Measurements from ENCODE around the gene SZT2.
"Not testable (repeated sequence)": the region's sequence is repeated elsewhere in the genome, so short reads cannot be mapped to it uniquely, and the experiment has no call there.

Gene SZT2

DNA sequence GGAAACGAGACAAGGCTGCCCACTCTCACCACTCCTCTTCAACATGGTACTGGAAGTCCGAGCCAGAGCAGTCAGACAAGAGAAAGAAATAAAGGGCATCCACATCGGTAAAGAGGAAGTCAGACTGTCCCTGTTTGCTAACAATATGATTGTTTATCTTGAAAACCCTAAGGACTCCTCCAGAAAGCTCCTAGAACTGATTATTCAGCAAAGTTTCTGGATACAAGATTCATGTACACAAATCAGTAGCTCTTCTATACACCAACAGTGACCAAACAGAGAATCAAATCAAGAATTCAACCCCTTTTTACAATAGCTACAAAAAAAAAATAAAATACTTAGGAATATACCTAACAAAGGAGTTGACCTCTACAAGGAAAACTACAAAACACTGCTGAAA is 68.7 kb downstream of the SZT2 start:
- DNase-seq, result not testable (repeated sequence)

DNA sequence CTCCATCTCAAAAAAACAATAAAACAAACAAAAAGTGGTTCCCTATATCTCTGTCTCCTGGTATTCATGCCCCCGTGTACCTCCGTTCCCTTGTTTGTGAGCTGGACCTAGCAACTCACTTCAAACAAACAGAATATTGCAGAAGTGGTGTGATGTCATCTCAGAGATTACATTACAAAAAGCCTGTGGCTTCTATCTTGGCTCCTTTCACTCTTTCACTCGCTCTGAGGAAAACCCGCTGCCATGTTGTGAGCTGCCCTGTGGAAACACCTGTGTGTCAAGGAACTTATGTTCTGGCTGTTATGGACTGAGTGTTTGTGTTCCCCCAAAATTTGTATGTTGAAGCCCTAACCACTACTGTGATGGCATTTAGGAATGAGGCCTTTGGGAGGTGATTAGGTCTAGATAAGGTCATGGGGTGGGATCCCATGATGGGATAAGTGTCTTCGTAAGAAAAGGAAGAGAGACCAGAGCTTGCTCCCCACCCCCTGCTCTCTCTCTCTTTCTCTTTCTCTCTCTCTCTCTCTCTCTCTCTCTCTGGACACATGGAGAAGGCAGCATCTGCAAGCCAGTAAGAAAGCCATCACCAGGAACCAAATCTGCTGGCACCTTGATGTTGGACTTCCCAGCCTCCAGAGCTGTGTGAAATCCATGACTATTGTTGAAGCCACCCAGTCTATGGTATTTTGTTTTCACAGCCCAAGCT is 71.4 kb downstream of the SZT2 start:
- peak; percentile 50 to 77 (median 68) for DNase-seq

DNA sequence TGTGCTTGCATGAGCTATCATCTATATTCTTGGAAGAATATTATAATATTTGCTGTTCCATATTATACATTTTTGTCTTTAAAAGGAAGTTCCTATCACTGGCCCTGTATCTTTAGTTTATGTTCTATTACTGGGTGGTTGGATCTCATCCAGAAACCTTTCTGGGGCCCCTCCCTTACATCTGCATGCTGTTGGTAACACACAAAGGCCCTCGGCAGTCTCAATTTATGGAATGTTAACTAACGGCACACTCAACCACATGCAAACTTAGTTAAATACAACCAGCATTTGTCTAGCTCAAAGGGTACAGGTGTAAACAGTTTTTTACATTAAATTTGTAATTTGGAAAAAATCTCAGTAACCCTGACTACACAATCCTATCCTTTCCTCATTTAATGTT is 73.8 kb downstream of the SZT2 start:
- no peak for DNase-seq

DNA sequence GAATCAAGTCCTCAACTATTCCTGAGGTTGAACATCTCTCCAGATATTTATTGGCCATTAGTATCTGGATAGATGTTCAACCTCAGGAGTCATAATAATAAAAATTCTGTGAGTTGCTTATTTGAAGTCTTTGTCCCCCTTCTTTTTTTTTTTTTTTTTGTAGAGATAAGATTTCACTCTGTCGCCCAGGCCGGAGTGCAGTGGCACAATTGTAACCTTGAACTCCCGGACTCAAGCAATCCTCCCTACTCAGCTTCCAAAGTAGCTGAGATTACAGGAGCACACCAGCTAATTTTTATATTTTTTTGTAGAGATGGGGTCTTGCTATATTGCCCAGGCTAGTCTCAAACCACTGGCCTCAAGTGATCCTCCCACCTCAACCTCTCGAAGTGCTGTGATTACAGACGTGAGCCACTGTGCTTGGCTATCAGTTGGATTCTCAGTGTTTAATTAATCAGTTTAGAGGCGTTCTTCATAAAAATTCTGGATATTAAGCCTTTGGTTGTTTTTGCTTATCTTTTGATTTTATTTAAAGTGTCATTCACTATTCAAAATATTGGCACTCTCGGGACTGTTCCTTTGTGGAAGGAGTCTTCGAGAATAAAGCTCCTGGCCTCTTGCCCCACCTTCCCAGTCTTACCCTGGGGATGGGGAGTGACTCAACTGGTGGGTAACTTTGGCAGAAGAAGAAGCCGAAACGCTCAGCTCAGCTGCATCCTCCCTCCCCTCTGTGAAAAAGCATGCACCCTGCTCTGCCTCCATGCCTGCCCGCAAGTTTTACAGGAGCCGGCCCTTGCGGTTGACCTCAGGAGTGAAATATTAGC is 75.2 kb downstream of the SZT2 start:
- DNase-seq, result no peak

DNA sequence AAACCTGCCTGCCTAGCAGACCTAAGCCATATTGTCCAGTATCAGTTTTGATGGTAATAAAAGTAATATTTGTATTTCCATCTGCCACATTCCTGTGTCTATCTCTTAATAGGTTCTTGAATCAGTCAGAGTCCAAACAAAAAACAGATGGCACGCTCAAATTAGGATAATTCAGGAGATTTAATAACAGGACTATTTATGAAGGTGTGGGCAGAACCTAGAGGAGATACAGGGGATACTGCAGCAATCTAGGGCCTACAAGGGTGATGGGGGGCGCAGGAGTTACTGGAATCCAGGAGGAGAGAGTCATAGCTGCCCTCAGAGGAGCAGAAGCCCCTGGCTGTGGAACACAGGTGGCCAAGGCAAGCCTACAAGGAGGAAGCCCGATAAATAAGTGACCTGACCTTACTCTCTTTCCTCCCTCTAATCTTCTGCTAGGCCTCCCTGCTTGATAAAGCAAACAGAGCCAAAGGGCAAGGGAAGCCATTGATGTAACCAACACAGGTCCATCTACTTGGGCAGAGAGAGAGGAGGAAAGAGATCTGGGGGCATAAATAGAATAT is 75.9 kb downstream of the SZT2 start:
- no peak for DNase-seq

DNA sequence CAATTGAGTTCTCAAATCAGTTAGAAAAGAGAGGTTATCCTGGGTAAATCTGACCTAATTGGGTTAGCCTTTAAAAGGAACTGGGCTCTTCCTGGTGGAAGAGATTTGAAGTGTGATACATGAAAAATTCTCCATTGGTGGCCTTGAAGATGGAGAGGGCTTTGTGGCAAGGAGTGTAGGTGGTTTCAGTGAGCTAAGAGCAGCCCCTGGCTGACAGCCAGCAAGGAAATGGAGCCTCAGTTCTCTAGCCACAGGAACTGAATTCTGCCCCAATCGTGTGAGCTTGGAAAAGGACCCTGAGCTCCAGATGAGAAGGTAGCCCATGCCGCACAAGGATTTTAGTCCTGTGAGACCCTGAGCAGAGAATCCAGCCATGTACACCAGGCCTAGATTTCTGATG is 76.7 kb downstream of the SZT2 start:
- DNase-seq, result peak; percentile 21 to 68 (median 54)

DNA sequence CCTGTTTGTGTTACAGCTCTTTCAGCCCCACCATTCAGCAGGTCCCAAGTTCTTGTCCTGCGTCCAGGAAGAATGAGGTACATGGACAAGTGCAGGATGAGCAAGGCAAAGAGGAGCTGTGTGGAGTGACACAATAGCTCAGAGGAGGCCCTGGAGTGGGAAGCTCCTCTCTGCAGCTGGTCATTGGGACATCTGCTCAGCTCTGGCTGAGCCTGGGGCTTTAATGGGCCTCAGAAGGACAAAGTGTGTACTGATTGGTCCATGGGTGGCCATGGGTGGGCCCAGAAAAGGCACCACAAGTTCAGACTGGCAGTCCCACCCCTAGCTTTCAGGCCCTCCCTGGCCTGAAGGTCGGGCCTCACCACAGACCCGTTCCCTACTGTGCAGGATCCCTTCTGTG is 78.7 kb downstream of the SZT2 start:
- peak in 1 of 4 experiments; percentile 28 for DNase-seq

DNA sequence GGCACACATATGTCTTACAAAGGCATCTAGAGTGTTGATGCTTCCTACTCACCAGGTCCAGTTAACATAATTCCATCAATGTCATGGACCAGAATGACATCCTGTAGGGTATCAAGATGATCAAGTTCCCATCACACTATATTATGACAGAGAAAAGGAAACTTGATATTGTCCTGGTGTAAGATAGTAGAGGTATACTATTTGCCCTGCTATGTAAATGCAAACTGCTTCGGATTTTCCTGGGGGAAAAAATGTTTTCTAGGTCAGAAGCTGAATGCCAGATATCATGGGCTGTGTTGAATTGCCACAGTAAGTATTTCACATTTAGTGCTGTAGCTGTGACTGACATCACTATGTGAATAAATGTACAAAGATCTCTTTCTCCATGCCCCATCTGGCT is 80.2 kb downstream of the SZT2 start:
- no peak for DNase-seq

DNA sequence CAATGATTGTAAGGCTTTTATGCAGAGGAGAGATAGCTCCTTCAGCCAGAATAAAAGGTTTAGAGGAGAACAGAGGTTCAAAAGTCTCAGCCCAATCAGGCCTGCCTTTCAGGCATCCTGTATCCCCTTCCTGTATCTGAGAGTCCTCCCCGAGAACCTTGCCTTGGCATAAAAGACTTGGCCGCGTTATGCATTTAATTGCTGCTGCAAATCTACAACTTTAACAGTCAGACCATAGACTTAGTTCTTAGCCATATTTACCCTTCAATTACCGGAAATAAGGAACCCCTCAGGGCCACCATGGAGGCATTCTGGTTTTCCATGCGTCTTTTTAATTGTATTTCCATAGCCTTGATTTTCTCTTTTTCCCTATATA is 82.4 kb downstream of the SZT2 start:
- no peak for DNase-seq

DNA sequence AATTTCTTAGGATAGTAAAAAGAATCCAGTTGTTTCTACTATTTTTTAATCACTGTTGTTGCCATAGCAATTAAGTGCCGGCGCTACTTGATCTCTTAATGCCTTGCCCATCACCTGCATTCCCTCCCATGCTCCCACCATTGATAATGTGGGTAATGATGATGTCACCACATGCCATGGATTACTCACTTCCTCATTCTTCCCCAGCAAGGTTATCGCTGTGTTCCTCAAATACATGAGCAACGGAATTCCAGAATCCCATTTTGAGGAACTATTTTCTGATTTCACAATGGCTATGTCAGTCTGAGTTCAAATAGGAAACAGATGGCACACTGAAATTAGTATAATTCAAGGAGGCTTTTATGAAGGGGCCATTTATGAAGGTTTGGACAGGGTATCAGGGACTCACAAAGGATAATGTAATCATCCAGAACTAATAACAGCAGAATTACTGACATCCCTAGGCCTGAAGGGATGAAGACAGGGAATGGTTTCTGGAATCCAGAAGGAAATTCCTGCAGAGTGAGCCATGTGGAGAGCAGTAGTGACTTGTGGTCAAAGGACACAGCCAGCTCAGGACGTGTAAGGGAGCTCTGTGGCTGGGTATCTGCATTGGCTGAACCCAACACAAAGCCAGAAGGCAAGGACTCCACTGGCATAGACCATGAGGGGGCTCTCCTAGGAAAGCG is 82.9 kb downstream of the SZT2 start:
- peak in 3 of 4 experiments; percentile 32 to 43 (median 37) for DNase-seq

DNA sequence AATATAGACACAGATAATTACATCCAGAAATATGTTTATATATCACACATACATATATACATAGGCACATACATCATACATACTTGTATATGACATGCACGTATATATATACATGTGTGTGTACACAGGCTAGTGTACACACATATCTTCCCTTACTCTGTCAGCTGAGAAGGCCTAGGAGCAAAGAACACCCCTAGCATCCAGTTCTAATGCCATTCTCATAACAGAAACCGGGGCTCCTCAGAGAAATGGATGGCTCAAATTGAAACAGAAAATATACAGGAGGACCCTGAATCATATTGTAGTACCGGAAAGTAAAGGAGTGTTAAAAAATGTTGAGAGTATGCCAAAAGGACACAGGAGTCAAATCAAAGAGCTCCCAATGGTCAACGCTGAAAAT is 83.8 kb downstream of the SZT2 start:
- no peak for DNase-seq

DNA sequence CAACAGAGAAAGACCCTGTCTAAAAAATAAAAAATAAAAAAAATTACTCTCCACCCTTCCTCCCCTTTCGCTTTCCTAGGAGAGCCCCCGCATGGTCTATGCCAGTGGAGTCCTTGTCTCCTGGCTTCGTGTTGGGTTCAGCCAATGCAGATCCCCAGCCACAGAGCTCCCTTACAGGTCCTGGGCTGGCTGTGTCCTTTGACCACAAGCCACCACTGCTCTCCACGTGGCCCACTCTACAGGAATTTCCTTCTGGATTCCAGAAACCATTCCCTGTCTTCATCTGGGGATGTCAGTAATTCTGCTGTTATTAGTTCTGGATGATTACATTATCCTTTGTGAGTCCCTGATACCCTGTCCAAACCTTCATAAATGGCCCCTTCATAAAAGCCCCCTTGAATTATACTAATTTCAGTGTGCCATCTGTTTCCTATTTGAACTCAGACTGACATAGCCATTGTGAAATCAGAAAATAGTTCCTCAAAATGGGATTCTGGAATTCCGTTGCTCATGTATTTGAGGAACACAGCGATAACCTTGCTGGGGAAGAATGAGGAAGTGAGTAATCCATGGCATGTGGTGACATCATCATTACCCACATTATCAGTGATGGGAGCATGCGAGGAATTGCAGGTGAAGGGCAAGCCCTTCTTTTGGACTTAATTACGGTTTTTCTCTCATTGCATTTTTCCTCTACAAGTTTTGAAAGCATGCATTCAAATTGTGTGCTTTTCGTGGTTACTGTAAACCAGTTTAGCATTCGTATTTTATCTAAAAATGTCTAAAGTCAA is 86.1 kb downstream of the SZT2 start:
- peak in 3 of 4 experiments; percentile 24 to 48 (median 44) for DNase-seq

DNA sequence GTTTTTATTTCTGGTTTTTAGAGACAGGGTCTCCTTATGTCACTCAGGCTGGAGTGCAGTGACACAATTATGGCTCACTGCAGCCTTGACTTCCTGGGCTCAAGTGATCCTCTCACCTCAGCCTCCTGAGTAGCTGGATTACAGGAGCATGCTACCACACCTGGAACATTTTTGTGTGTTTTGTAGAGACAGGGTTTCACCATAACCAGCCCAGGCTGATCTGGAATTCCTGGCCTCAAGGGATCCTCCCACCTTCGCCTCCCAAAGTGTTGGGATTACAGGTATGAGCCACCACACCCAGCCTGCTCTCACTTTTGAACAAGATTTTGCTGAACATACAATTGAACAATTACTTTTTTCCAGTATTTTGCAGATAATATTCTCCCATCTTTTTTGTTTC is 88.0 kb downstream of the SZT2 start:
- DNase-seq, result no peak

DNA sequence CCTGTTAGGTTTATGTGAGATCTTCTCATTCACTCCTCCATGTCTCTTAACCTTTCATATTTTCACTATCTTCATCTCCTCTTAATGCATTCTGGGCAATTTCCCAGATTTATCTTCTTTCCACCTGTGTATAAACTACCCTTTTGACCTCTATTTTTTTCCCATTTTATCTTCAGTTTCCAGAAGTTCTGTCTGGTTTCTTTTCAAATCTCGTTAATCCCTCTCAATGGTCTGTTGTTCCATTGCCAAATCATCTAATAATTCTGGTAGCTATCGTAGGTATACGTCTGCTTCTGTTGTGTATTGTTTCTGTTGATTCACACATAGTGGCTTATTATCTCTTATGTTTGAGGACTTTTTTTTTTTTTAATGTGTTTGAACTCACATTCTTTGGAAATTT is 89.7 kb downstream of the SZT2 start:
- DNase-seq, result no peak

DNA sequence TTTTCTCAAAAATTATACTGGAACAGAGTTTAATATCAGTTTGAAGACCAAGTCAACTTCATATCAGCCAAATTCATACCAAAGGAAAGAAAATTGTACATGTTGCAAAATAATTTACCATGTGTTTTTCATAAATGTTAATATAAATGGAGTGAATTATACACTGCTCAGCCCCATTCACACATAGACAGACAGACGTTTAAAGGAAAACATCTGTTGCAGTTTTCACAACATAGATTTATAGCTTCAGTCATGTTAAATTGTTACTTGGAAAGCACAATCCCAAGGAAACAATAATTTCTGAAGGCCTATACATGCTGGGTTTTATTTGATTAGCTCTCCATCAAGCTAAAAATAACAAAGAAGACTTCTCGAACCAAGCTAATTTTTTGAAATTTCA is 91.8 kb downstream of the SZT2 start:
- no peak for DNase-seq

DNA sequence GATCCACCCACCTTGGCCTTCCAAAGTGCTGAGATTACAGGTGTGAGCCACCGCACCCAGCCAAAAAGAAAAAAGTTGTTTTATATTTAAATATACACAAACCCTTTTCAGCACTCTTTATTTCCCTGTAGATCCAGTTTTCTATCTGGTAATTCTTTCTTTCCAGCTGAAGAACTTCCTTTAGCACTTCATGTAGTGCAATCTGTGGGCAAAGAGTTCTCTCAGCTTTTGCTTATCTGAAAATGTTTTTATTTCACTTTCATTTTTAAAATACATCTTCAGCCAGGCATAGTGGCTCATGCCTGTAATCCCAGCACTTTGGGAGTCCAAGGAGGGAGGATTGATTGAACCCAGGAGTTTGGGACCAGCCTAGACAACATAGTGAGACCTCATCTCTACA is 92.5 kb downstream of the SZT2 start:
- no peak for DNase-seq

DNA sequence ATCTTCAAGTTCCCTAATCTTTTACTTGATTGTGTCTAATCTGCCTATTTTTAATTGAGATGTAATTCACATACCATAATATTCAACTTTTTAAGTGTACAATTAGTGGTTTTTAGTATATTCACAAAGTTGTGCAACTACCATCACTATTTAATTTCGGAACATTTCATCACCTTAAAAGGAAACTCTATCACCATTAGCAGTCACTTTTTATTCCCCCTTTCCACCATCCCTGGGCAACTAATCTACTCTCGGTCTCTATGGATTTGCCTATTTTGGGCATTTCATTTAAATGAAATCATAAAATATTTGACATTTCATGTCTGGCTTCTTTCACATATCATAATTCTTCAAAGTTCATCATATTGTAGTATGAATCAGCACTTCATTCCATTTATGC is 94.7 kb downstream of the SZT2 start:
- no peak for DNase-seq

DNA sequence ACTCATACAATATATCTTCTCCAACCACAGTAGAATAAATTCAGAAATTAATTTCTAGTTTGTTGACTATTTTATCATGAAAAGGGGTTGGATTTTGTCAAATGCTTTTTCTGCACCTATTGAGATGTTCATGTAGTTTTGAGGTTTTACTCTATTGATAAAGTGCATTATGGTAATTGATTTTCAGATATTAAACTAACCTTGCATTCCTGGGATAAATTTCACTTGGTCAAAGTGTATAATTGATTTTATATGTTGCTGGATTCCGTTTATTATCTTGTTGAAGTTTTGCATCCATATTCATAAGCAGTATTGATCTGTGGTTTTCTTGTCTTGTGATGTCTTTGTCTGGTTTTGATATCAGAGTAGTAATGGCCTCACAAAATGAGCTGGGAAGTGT is 98.5 kb downstream of the SZT2 start:
- no peak for DNase-seq

DNA sequence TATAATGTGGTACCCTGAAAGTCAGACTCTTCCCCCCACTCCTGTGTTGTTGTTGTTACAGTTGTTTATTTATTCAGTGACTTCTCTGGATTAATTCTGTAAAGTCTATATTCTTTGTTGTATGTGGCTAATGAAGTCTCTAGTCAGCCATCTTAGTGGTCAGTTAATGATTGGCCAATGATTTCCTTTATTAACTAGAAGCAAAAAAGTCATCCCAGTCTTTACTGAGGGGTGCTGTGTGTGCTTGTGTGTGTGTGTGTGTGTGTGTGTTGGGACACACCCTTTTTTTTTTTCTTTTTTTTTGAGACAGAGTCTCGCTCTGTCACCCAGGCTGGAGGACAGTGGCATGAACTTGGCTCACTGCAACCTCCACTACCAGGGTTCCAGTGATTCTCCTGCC is 101.4 kb downstream of the SZT2 start:
- no peak for DNase-seq

DNA sequence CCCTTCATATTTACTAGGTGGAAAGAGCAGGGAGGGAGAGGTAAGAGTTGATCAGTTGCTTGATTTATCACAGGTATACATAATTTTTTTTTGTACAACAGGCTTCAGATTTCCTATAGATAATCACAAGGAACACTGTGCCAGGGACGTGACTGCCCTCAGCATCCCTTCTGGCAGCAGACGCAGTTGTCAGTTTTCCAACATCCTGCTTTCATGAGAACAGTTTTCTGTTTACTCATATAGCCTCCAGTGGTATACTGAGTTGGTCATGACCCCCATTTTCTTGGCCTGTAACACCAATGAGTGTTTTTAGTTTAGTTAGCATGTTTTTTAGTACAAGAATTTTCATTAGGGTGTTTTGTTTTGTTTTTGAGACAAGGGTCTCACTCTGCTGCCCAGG is 103.1 kb downstream of the SZT2 start:
- no peak for DNase-seq

DNA sequence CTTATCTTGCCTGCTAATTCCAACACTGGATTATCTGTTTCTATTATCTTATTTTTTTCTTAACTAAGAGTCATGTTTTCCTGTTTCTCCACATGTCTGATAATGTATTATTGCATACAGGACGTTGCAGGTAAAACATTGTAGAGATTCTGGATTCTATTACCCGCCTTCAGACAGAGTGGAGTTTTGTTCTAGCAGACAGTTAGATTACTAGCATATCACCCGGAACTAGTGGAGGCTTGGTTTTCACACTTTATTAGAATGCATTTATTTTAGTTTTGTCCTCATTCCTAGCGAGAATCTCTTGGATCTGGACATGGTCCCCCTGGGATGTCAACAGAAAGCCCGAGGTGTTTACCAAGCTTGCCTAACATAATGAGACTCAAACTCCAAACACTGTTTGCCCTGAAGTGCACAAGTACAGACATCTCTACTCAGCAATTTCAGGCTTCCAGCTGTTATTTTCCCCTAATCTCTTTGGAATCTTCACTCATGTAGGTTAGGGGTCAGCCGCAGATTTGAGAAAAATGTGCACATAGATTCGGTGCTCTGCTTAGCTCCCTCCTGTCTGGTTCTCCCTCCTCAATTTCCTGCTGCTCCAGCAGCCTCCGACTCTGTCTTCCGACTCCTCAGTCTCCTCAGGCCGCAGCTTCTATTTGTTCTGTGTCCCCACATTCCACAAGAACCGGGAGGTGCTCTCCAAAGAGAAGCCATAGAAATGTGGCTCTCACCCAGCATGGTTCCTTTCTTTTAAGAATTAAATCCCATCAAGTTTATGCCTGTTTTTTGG is 104.2 kb downstream of the SZT2 start:
- no peak for DNase-seq

DNA sequence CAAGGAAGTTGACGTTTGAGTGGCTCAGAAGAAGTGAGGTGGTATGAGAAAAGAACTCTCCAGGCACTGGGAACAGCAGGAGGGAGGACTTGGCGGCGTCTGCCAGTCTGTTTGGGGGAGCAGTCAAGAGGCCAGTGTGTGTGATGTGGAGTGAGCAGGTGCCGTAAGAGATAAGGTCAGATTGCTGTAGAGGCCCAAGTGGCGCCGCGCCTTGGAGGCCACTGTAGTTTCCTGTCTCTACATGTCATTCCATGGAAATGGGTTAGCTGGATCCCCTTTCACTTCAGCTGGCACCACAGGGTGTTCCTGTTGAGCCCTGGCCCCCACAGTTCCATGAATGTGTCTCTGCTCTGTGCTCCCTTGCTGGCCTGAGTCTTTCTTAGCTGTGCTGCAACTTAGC is 105.5 kb downstream of the SZT2 start:
- no peak for DNase-seq

All from suppressor macrophage (primary cell).